Sigmoid colon (tissue), 7 donors: ENCODE data around the gene ESCO1. TPM values are rescaled to one million over a fixed set of nuclear protein-coding genes. Genes with fewer than 3 reads are reported as not detected.
"Not testable (repeated sequence)": the region's sequence is repeated elsewhere in the genome, so short reads cannot be mapped to it uniquely, and the experiment has no call there.

Experiments used
- DNase-seq: peaks from one replicate; pipeline ENCODE4 v3.0.0-alpha.2; 2019
- H3K27ac ChIP-seq, 4 donors: fragments of 200-600 bp; sonication (generic); one replicate each; pipeline ENCODE4 v1.5.1; 2016 to 2019; ENCODE audit warnings: mild to moderate bottlenecking in 1 of 4
- H3K27me3 ChIP-seq, 3 donors: fragments of 200-600 bp; sonication (generic); one replicate each; pipeline ENCODE4 v1.5.1; 2019; ENCODE audit warnings: mild to moderate bottlenecking in 1 of 3
- H3K36me3 ChIP-seq, 4 donors: fragments of 200-600 bp; sonication (generic); one replicate each; pipeline ENCODE4 v1.5.1; 2016 to 2019
- H3K4me1 ChIP-seq, 4 donors: fragments of 200-600 bp; sonication (generic); one replicate each; pipeline ENCODE4 v1.5.1; 2017 to 2019
- H3K4me3 ChIP-seq, 4 donors: fragments of 200-600 bp; sonication (generic); one replicate each; pipeline ENCODE4 v1.5.1; 2017 to 2019; ENCODE audit warnings: mild to moderate bottlenecking in 2 of 4, moderate library complexity in 1 of 4
- H3K9me3 ChIP-seq, 4 donors: fragments of 200-600 bp in 3 of 4; sonication (generic) in 3 of 4; one replicate each; pipeline versions ENCODE4 v1.5.1 to v1.6.1; 2013 to 2019
- CTCF ChIP-seq, 4 experiments: fragments of 450-650 bp in 3 of 4; fragments of 200-600 bp in 1 of 4; IDR thresholded peaks; one replicate each; pipeline ENCODE4 v1.5.1; 2016 to 2019; ENCODE audit warnings: antibody characterized with exemption in 4 of 4, mild to moderate bottlenecking in 3 of 4, moderate library complexity in 2 of 4
- EP300 ChIP-seq, 4 donors: sonication (generic); formaldehyde crosslinking; IDR thresholded peaks; one replicate each; pipeline ENCODE4 v1.6.1; 2017; ENCODE audit warnings: antibody characterized with exemption in 4 of 4
- POLR2A ChIP-seq, 2 donors: fragments of 450-650 bp; IDR thresholded peaks; one replicate each; pipeline ENCODE4 v1.6.1; 2016; ENCODE audit warnings: antibody characterized with exemption in 2 of 2, mild to moderate bottlenecking in 2 of 2, moderate library complexity in 2 of 2
- POLR2AphosphoS5 ChIP-seq, 4 donors: sonication (generic); formaldehyde crosslinking; IDR thresholded peaks; one replicate each; pipeline ENCODE4 v1.6.1; 2017; ENCODE audit warnings: antibody characterized with exemption in 4 of 4
- WGBS, 2 donors: extraction: QIAGEN DNeasy Blood & Tissue Kit; methylation state at CpG; one replicate each; pipeline ENCODE4 v1.1.7; 2013; 5-methylcytosine and 5-hydroxymethylcytosine counted together
- intact Hi-C: fragments of 100-400 bp; cut with DNase I; formaldehyde crosslinking; loops from one replicate; pipeline ENCODE4 v1.15.1; 2023
- polyA plus RNA-seq, 3 donors: library from polyadenylated mRNA; stranded (reverse); fragments of 200-250 nt; gene quantifications; one replicate each; pipeline ENCODE4 v1.2.3, GENCODE V29; 2013
- total RNA-seq, 4 donors: library from RNA; depleted of rRNA; stranded (reverse); fragments of >200 nt; gene quantifications; one replicate each; pipeline ENCODE4 v1.1.0, GENCODE V29; 2016
- donor health status: healthy with polysubstance abuse.
- donor health status: Bipolar disorder and iron deficiency.
- donor health status: healthy.

The ESCO1 gene
- total and polyA plus RNA-seq, 7 donors: 9.9 to 20.0 (median 12.8) TPM

- Histone ChIP-seq H3K4me3 (peak overlapping the region; percentile 71 to 97 (median 78)), H3K27me3 (no peaks in the 10 kb centered on the region), H3K36me3 (no peaks in the 10 kb centered on the region), H3K27ac (peak overlapping the region; percentile 91 to 97 (median 94)), H3K4me1 (peaks cover 0 to 23% (median 14%) of the 10 kb centered on the region in 4 donors), H3K9me3 (no peaks in the 10 kb centered on the region)
- DNase-seq: peak; percentile 76
- 0 to 1% methylated on average over 67 of the region's 67 CpGs for WGBS, 2 donors
- TF ChIP-seq POLR2A (IDR thresholded peaks at IDR 0.05) (no peak), EP300 (IDR thresholded peaks at IDR 0.05) (no peak), POLR2AphosphoS5 (IDR thresholded peaks at IDR 0.05) (no peak), CTCF (IDR thresholded peaks at IDR 0.05) (no peak)
- intact Hi-C loops: loop anchor here (1.0 to 10.0 kb wide), 5 partner anchors 12 to 485 kb away; partner anchors contain the start of genes ABHD3, MIB1, ROCK1 and SNRPD1
Measured at GRCh38 chr18:21599585-21600525, 649 bp downstream of the ESCO1 start.

GRCh38 chr18:21598726-21599584 is 1.5 kb downstream of the ESCO1 start:
- no peaks in the 10 kb centered on the region for H3K9me3 ChIP-seq
- intact Hi-C loops: no loop called here
- 29 to 52% methylated on average over 18 of the region's 18 CpGs for WGBS, 2 donors
- peak overlapping the region; percentile 91 to 97 (median 94) for H3K27ac ChIP-seq
- peaks cover 0 to 23% (median 14%) of the 10 kb centered on the region in 4 donors for H3K4me1 ChIP-seq
- H3K36me3 ChIP-seq: no peaks in the 10 kb centered on the region
- no peak for DNase-seq
- peak overlapping the region; percentile 71 to 97 (median 78) for H3K4me3 ChIP-seq
- H3K27me3 ChIP-seq: no peaks in the 10 kb centered on the region
- TF ChIP-seq EP300 (IDR thresholded peaks at IDR 0.05) (no peak), CTCF (IDR thresholded peaks at IDR 0.05) (no peak), POLR2A (IDR thresholded peaks at IDR 0.05) (no peak), POLR2AphosphoS5 (IDR thresholded peaks at IDR 0.05) (no peak)

GRCh38 chr18:21597620-21598019 is 2.9 kb downstream of the ESCO1 start:
- intact Hi-C loops: no loop called here
- WGBS, 2 donors: 34 to 49% methylated on average over 1 of the region's 1 CpG
- Histone ChIP-seq H3K4me1 (peaks cover 0 to 23% (median 14%) of the 10 kb centered on the region in 4 donors), H3K9me3 (no peaks in the 10 kb centered on the region), H3K4me3 (no peak overlapping the region), H3K36me3 (no peaks in the 10 kb centered on the region), H3K27me3 (no peaks in the 10 kb centered on the region), H3K27ac (no peak overlapping the region)
- TF ChIP-seq CTCF (IDR thresholded peaks at IDR 0.05) (no peak), EP300 (IDR thresholded peaks at IDR 0.05) (no peak), POLR2A (IDR thresholded peaks at IDR 0.05) (no peak), POLR2AphosphoS5 (IDR thresholded peaks at IDR 0.05) (no peak)
- no peak for DNase-seq

GRCh38 chr18:21593540-21594257 is 6.8 kb downstream of the ESCO1 start:
- Histone ChIP-seq H3K36me3 (no peaks in the 10 kb centered on the region), H3K4me3 (no peak overlapping the region), H3K27ac (no peak overlapping the region), H3K27me3 (no peaks in the 10 kb centered on the region), H3K9me3 (no peaks in the 10 kb centered on the region), H3K4me1 (peaks cover 0 to 14% (median 4%) of the 10 kb centered on the region in 4 donors)
- intact Hi-C loops: no loop called here
- no peak for DNase-seq
- TF ChIP-seq POLR2A (IDR thresholded peaks at IDR 0.05): no peak
- TF ChIP-seq EP300 (IDR thresholded peaks at IDR 0.05): no peak
- no peak for TF ChIP-seq CTCF (IDR thresholded peaks at IDR 0.05)
- TF ChIP-seq POLR2AphosphoS5 (IDR thresholded peaks at IDR 0.05): no peak
- 86 to 97% methylated on average over 5 to 7 of the region's 7 CpGs for WGBS, 2 donors

GRCh38 chr18:21592361-21592760 is 8.1 kb downstream of the ESCO1 start:
- H3K27ac ChIP-seq, H3K27me3 ChIP-seq, H3K36me3 ChIP-seq, intact Hi-C loops, H3K4me1 ChIP-seq, H3K4me3 ChIP-seq, DNase-seq, H3K9me3 ChIP-seq: not testable (repeated sequence)
- WGBS, 2 donors: 95 to 98% methylated on average over 23 to 24 of the region's 33 CpGs
